Left ventricle myocardium inferior (tissue), 1 donor: ENCODE data around the gene PLPP4. TPM values are rescaled to one million over a fixed set of nuclear protein-coding genes. Genes with fewer than 3 reads are reported as not detected.

ENCODE experiments used
- DNase-seq: peaks from one replicate; pipeline ENCODE4 v3.0.0-alpha.2; 2020
- H3K27ac ChIP-seq: fragments of 200-600 bp; replicated peaks from 2 replicates; pipeline ENCODE4 v1.8.0; 2021
- H3K27me3 ChIP-seq: fragments of 200-600 bp; 2 replicates; pipeline ENCODE4 v1.8.0; 2021; ENCODE audit warnings: low read depth
- H3K36me3 ChIP-seq: fragments of 200-600 bp; 2 replicates; pipeline ENCODE4 v1.8.0; 2021
- H3K4me1 ChIP-seq: fragments of 200-600 bp; 2 replicates; pipeline ENCODE4 v1.8.0; 2021
- H3K4me3 ChIP-seq: fragments of 200-600 bp; 2 replicates; pipeline ENCODE4 v1.8.0; 2021; ENCODE audit warnings: mild to moderate bottlenecking, moderate library complexity
- H3K9me3 ChIP-seq: fragments of 200-600 bp; replicated peaks from 2 replicates; pipeline ENCODE4 v1.8.0; 2021
- CTCF ChIP-seq: fragments of 200-600 bp; IDR thresholded peaks from 2 replicates; pipeline ENCODE4 v1.8.0; 2021; ENCODE audit warnings: antibody characterized with exemption, mild to moderate bottlenecking, borderline replicate concordance
- intact Hi-C: fragments of 100-400 bp; cut with micrococcal nuclease; formaldehyde crosslinking; loops from one replicate; pipeline ENCODE4 v1.11.0; 2022
- total RNA-seq: library from RNA; stranded (reverse); fragmentation: NEBNext Ultra II Directional; extraction: Animal tissue kit (Norgen Biotek cat#: 25700); gene quantifications from one replicate; pipeline ENCODE4 v1.2.1, GENCODE V29; 2021
- donor health status: DM: no; HTN: yes; CAD: no; lungs with severe emphysema.

The PLPP4 gene
- total RNA-seq, 1 donor from 2014 or later, result not detected

GRCh38 chr10:120571266-120571665 lies 114.2 kb downstream of the PLPP4 start:
- H3K4me3 ChIP-seq, result no peak overlapping the region
- H3K27ac ChIP-seq, result no peak overlapping the region
- no peaks in the 10 kb centered on the region for H3K36me3 ChIP-seq
- no peaks in the 10 kb centered on the region for H3K4me1 ChIP-seq
- intact Hi-C loops, result no loop called here
- TF ChIP-seq CTCF, result no peak
- H3K9me3 ChIP-seq, result no peaks in the 10 kb centered on the region
- DNase-seq, result no peak
- peaks cover 4% of the 10 kb centered on the region for H3K27me3 ChIP-seq

- Histone ChIP-seq H3K27ac (no peak overlapping the region), H3K9me3 (no peaks in the 10 kb centered on the region), H3K4me1 (no peaks in the 10 kb centered on the region), H3K27me3 (no peaks in the 10 kb centered on the region), H3K4me3 (no peak overlapping the region), H3K36me3 (no peaks in the 10 kb centered on the region)
- no peak for TF ChIP-seq CTCF
- DNase-seq, result no peak
- intact Hi-C loops, result no loop called here
These were observed 115.3 kb downstream of the PLPP4 start for GRCh38 chr10:120572307-120572706.

GRCh38 chr10:120573355-120573754 lies 116.3 kb downstream of the PLPP4 start:
- no peak for DNase-seq
- intact Hi-C loops, result no loop called here
- H3K27ac ChIP-seq, result no peak overlapping the region
- TF ChIP-seq CTCF, result no peak
- H3K36me3 ChIP-seq, result no peaks in the 10 kb centered on the region
- H3K4me1 ChIP-seq, result no peaks in the 10 kb centered on the region
- no peaks in the 10 kb centered on the region for H3K27me3 ChIP-seq
- no peak overlapping the region for H3K4me3 ChIP-seq
- H3K9me3 ChIP-seq, result no peaks in the 10 kb centered on the region

- Histone ChIP-seq H3K36me3 (no peaks in the 10 kb centered on the region), H3K4me3 (no peak overlapping the region), H3K4me1 (no peaks in the 10 kb centered on the region), H3K27ac (no peak overlapping the region), H3K27me3 (no peaks in the 10 kb centered on the region), H3K9me3 (no peaks in the 10 kb centered on the region)
- DNase-seq, result no peak
- no peak for TF ChIP-seq CTCF
- intact Hi-C loops, result no loop called here
These were observed 118.0 kb downstream of the PLPP4 start for GRCh38 chr10:120574981-120575380.

GRCh38 chr10:120575411-120575810 lies 118.4 kb downstream of the PLPP4 start:
- H3K27me3 ChIP-seq, result no peaks in the 10 kb centered on the region

More at GRCh38 chr10:120575411-120575810, 118.4 kb downstream of the PLPP4 start:
- intact Hi-C loops, result no loop called here
- no peak overlapping the region for H3K4me3 ChIP-seq
- H3K36me3 ChIP-seq, result no peaks in the 10 kb centered on the region
- H3K27ac ChIP-seq, result no peak overlapping the region
- no peak for DNase-seq
- H3K9me3 ChIP-seq, result no peaks in the 10 kb centered on the region
- no peak for TF ChIP-seq CTCF
- no peaks in the 10 kb centered on the region for H3K4me1 ChIP-seq
